ENCODE measurements around the gene ANKRD40. TPM values are rescaled to one million over a fixed set of nuclear protein-coding genes. Genes with fewer than 3 reads are reported as not detected.

The ANKRD40 gene
- total and polyA plus RNA-seq, 9 of the 15 experiments (the other 6 are each of a cell fraction or from before 2014, with no cell fraction given), result 9.0 to 28.9 (median 27.7) TPM

- TF ChIP-seq CBX2 (IDR thresholded peaks at IDR 0.05; ENCODE audit: insufficient read depth, low read length, poor library complexity, severe bottlenecking) (no peak), TCF7L2 (IDR thresholded peaks at IDR 0.05; ENCODE audit: low read depth, low read length) (no peak), HNRNPLL (IDR thresholded peaks at IDR 0.05; ENCODE audit: low read depth, low read length, poor library complexity, severe bottlenecking) (peak; percentile 44), ZBTB11 (CRISPR knock-in tag; IDR thresholded peaks at IDR 0.05) (peak in 2 of 3 experiments; percentile 52 to 91; a peak in 2 of 6 replicates), GTF2A2 (tag; IDR thresholded peaks at IDR 0.05) (no peak), ZEB2 (IDR thresholded peaks at IDR 0.05) (peak; percentile 16; the same call in 1 of the 2 replicates), ZNF143 (CRISPR knock-in tag; IDR thresholded peaks at IDR 0.05) (peak; percentile 87), GATAD2A (IDR thresholded peaks at IDR 0.05) (0 out of 2 replicates have a peak, but pooled peaks have one; percentile 53), KLF16 (IDR thresholded peaks at IDR 0.05) (no peak), ZNF644 (tag; IDR thresholded peaks at IDR 0.05; ENCODE audit: low read depth) (0 out of 2 replicates have a peak, but pooled peaks have one; percentile 28), MECOM (CRISPR knock-in tag; IDR thresholded peaks at IDR 0.05) (0 out of 2 replicates have a peak, but pooled peaks have one; percentile 16), U2AF1 (optimal IDR thresholded peaks at IDR 0.05; ENCODE audit: low read depth, low read length) (peak; percentile 75), FOXJ3 (CRISPR knock-in tag; IDR thresholded peaks at IDR 0.05) (no peak), KLF6 (CRISPR knock-in tag; IDR thresholded peaks at IDR 0.05; ENCODE audit: borderline replicate concordance) (peak; percentile 53; the same call in 1 of the 2 replicates), SAP30 (IDR thresholded peaks at IDR 0.05; ENCODE audit: borderline replicate concordance, insufficient read depth, low read depth, low read length, poor library complexity, severe bottlenecking) (peak; percentile 45), RCOR1 (IDR thresholded peaks at IDR 0.05; ENCODE audit: borderline replicate concordance in 1 of 2, low read depth in 2 of 2, low read length in 2 of 2) (peak in 1 of 2 experiments; percentile 32; a peak in 1 of 4 replicates)
- TF ChIP-seq, protein P1, sequence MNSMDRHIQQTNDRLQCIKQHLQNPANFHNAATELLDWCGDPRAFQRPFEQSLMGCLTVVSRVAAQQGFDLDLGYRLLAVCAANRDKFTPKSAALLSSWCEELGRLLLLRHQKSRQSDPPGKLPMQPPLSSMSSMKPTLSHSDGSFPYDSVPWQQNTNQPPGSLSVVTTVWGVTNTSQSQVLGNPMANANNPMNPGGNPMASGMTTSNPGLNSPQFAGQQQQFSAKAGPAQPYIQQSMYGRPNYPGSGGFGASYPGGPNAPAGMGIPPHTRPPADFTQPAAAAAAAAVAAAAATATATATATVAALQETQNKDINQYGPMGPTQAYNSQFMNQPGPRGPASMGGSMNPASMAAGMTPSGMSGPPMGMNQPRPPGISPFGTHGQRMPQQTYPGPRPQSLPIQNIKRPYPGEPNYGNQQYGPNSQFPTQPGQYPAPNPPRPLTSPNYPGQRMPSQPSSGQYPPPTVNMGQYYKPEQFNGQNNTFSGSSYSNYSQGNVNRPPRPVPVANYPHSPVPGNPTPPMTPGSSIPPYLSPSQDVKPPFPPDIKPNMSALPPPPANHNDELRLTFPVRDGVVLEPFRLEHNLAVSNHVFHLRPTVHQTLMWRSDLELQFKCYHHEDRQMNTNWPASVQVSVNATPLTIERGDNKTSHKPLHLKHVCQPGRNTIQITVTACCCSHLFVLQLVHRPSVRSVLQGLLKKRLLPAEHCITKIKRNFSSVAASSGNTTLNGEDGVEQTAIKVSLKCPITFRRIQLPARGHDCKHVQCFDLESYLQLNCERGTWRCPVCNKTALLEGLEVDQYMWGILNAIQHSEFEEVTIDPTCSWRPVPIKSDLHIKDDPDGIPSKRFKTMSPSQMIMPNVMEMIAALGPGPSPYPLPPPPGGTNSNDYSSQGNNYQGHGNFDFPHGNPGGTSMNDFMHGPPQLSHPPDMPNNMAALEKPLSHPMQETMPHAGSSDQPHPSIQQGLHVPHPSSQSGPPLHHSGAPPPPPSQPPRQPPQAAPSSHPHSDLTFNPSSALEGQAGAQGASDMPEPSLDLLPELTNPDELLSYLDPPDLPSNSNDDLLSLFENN (IDR thresholded peaks at IDR 0.05; ENCODE audit: low read depth in 2 of 2, low read length in 2 of 2), result no peak
- TF ChIP-seq, protein P2, sequence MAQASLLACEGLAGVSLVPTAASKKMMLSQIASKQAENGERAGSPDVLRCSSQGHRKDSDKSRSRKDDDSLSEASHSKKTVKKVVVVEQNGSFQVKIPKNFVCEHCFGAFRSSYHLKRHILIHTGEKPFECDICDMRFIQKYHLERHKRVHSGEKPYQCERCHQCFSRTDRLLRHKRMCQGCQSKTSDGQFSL (CRISPR knock-in tag; IDR thresholded peaks at IDR 0.05), result no peak
- TF ChIP-seq, protein P2 (tag; IDR thresholded peaks at IDR 0.05), result no peak
Observed at GRCh38 chr17:50719144-50719923, 11.6 kb upstream of the ANKRD40 start, which contains the start of gene LUC7L3 (continued).
